Ramos (cell line): ENCODE results near the gene MELTF.

Experiments used
- in situ Hi-C: fragments of 300-500 bp; cut with MboI; formaldehyde crosslinking; loops from one replicate; pipeline ENCODE4 v1.14.3; 2022; ENCODE audit warnings: low sequenced_read_pairs; ENCODE audit not compliant: unreplicated experiment

The MELTF gene

GRCh38 chr3:197027896-197028727 lies 1.5 kb downstream of the MELTF start:
- in situ Hi-C loops = no loop called here

DNA sequence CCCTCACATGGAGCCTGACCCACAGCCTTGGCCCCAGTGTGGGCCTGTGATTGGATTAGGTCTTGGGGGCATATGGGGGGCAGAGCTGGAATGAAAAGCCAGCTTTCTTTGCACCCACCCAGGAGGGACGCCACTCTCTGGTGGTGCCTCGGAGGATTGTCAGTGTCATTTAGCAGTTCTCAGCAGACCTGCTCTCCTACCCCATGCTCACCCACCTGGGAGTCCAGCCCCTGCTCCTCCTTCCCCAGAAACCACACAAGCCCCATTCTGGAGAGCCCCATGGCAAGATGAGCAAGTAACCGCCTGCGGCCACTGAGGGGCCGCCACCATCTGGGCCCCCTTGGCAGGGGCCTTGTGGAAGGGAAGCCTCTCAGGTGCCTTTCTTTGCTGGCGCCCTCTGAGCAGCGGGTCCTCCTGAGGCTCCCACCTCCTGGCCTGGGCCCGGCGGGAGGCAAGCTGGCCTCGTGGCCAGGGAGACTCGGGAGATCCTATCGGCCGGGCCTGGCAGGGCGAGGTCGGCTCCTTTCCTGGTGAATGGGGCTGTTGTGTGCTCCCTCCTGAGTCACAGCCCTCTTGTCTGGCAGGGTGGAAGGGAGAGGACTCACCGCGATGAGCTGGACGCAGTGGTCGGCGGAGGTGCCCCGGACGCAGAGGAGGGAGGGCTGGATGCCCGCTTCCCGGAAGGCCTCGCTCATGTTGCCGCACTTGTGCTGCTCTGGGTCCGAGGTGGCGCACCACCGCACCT lies 2.3 kb downstream of the MELTF start:
- in situ Hi-C loops = no loop called here

DNA sequence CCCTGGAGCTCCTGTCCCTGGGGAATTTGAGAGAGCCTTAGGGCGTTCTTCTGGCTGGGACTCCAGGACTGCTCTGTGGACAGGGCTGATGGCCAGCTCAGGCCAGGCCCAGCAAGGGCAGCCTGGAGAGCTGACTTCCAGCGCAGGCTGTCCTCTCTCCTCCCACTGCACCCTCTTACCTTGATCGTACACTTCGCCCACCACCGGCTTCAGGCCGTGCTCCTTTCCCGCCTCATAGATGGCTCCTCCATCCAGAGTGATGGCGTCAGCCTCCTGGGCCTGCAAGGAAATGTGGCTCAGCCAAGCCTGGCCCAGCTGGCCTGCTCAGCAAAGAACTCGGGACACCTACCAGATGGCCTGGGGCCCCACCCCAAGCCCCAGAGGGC lies 3.1 kb downstream of the MELTF start:
- in situ Hi-C loops = no loop called here

- in situ Hi-C loops = no loop called here
These were observed 3.7 kb downstream of the MELTF start for GRCh38 chr3:197025736-197026480.

DNA sequence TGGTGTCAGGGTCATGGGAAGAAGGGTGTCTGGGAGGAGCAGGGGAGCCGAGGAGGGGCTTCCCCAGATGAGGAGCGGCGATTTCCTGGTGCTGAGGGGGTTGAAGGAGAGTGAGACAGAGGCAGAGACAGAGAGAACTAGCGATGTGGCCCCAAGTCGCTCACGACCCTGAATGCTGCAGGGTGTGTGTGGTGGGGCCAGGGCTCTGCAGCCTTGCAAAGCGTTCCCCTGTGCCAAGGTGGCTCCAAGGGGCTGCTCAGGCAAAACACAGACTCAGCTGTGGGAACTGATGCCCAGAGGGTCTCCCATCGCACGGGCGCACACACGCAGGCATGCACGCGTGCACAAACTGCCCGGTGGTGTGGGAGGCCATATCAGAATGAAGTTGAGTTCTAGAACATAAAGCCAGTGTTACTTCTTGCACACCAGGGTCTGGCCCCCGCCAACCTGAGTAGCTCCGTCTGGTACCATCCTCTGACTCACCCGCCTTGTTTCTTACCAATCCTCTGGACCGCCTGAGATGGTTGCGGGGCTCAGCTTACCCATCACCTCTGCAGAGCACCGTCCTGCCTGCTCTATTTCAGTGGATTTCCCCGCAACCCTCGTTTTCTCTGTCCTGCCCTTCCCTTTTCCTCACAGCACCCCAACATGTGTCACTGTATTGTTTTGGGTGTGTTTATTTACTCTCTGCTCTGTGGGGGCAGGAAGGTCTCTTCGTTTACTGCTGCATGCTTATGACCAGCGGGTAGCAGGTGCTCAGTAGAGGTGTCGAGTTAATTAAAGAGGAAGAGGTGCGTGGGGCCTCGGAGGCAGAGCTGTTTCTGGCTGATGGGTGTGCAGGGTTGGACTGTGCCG lies 4.5 kb downstream of the MELTF start:
- in situ Hi-C loops = loop anchor here (25.0 kb wide), 1 partner anchor 162 kb away; no protein-coding TSS in a partner anchor

GRCh38 chr3:197023998-197024651 lies 5.5 kb downstream of the MELTF start:
- in situ Hi-C loops = loop anchor here (25.0 kb wide), 1 partner anchor 163 kb away; no protein-coding TSS in a partner anchor

DNA sequence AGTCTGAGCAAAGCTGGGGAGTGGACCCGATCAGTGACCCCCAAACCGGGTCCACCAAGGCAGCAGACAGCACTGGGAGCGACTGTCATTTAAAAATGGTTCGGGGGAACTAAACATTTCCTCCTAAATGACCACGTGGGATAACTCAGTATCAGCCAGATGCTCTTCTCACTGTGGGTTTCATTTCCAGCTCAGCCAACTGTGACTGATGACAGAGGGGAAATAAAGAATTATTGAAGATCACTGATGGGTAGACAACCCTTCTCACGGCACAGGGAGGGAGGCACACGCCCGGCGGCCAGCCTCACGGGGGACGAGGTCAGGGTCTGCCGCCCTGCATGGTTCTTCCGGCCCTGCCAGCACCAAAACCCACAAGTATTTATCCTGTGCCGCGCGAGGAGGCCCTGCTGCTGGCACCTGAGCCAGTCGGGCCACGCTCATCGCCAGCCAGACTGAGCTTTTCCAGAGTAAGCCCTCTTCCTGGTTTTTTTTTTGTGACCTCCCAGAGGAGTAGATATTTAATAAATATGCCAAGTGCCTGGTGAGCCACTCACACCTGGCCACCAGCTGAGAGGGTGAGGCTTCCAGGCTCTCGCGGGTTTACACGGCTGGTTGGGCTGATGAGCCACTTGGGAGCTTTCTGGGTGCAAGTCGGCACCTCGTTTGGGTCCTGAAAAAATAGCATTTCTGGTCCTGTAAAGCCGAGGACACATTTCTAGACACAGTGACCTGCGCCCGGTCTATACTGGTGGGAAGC lies 6.2 kb downstream of the MELTF start:
- in situ Hi-C loops = loop anchor here (25.0 kb wide), 1 partner anchor 164 kb away; no protein-coding TSS in a partner anchor

- in situ Hi-C loops = loop anchor here (25.0 kb wide), 1 partner anchor 165 kb away; no protein-coding TSS in a partner anchor
These were observed 7.0 kb downstream of the MELTF start for GRCh38 chr3:197022405-197023231.

GRCh38 chr3:197021729-197022404 lies 7.8 kb downstream of the MELTF start:
- in situ Hi-C loops = loop anchor here (25.0 kb wide), 1 partner anchor 165 kb away; no protein-coding TSS in a partner anchor

GRCh38 chr3:197021231-197021630 lies 8.4 kb downstream of the MELTF start:
- in situ Hi-C loops = loop anchor here (25.0 kb wide), 1 partner anchor 166 kb away; no protein-coding TSS in a partner anchor

DNA sequence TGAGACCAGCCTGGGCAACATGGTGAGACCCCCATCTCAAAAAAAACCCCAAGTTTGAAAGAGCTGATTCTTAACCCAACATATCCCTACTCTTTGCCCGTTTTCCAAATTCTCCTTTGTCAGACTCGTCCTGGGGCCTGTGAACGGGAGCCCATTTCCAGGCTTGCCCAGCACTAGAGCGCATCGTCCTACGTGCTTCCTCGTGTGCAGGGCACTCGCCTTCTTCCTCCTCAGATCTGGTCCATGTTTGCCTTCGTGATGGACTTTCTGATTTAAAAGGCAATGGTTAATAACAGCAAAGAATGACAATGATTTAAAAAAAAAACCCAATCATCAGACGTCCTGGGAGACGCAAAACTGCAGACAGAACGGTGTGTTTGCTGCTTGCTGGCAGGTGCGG lies 10.1 kb downstream of the MELTF start:
- in situ Hi-C loops = loop anchor here (25.0 kb wide), 1 partner anchor 168 kb away; no protein-coding TSS in a partner anchor

- in situ Hi-C loops = loop anchor here (25.0 kb wide), 1 partner anchor 168 kb away; no protein-coding TSS in a partner anchor
These were observed 10.6 kb downstream of the MELTF start for GRCh38 chr3:197019021-197019420.

DNA sequence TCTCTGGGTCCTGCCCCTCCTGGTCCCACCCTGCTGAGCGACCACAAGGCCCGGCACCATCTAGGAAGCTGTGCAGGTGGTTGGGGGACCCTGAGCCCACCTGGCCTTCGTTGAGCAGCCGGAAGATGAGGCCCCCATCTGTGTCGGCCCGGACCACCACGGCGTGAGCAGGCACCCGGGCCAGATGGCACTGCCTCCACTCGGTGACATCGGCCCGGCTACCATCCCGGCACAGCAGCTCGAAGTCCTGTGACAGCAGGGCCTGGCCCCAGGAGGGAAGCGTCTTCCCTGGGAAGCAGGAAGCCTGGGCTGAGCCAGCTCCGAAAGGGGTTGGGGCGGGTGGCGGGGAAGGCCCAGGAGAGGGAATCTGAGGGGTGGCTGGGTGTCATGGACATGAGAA lies 12.6 kb downstream of the MELTF start:
- in situ Hi-C loops = loop anchor here (25.0 kb wide), 1 partner anchor 170 kb away; no protein-coding TSS in a partner anchor

GRCh38 chr3:197015790-197016736 lies 13.6 kb downstream of the MELTF start:
- in situ Hi-C loops = loop anchor here (25.0 kb wide), 1 partner anchor 171 kb away; no protein-coding TSS in a partner anchor

GRCh38 chr3:197014942-197015575 lies 14.6 kb downstream of the MELTF start:
- in situ Hi-C loops = loop anchor here (25.0 kb wide), 1 partner anchor 172 kb away; no protein-coding TSS in a partner anchor
